ENCODE data around the gene MCC. TPM values are rescaled to one million over a fixed set of nuclear protein-coding genes. Genes with fewer than 3 reads are reported as not detected.
A peak's percentile ranks its signal among the peaks of the same experiment; 100 is the strongest.

MCC gene
- total and polyA plus RNA-seq, 2 donors from 2014 or later = 2.4 to 20.6 TPM

DNA sequence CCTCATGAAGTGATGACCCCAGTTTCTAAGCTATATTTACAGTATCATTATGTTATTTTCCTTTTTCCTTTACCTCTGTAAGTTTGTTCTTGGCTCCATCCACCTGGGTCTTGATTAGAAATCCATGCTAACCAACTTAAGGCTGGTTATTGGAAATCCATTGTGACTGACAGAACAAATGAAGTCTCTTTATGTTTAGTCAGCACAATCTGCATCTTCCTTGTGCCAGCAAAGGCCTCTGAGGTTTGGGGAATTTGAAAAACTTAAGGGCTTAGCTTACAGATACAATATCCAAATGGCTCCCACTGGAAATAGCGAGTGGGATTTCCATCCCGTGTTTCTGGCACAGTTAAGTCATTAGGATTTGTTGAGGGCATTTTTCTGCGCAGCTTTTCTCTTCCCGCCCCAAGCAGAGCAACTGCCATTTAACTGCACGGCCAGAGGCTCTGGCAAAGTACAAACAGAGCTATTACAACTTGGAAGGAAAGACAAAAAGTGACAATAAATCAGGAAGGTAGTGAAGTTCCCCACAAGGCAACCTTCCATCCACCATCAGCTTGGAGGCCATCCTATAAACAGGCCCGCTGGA lies 447.5 kb downstream of the MCC start:
- no peak overlapping the region for H3K9ac ChIP-seq (ENCODE audit: low read length in 3 of 3)
- DNase-seq = peak in 1 of 5 donors; percentile 2
- intact Hi-C loops (cut with DNase I) = no loop called here
- peaks cover 0 to 2% (median 0%) of the 10 kb centered on the region in 3 donors for H3K36me3 ChIP-seq (ENCODE audit: control insufficient read depth in 2 of 3, insufficient read depth in 3 of 3, low read length in 3 of 3)
- no peaks in the 10 kb centered on the region for H3K9me3 ChIP-seq (ENCODE audit: control insufficient read depth in 2 of 3, insufficient read depth in 1 of 3, low read length in 3 of 3)
- no peak for FAIRE-seq
- no peaks in the 10 kb centered on the region for H3K4me1 ChIP-seq (ENCODE audit: control insufficient read depth in 2 of 3, insufficient read depth in 2 of 3, low read depth in 1 of 3, low read length in 3 of 3)
- no peak overlapping the region for H3K27ac ChIP-seq (ENCODE audit: low read depth in 2 of 2, low read length in 2 of 2)
- H3K4me3 ChIP-seq (ENCODE audit: low read length in 3 of 3) = no peak overlapping the region
- TF ChIP-seq, protein P1, sequence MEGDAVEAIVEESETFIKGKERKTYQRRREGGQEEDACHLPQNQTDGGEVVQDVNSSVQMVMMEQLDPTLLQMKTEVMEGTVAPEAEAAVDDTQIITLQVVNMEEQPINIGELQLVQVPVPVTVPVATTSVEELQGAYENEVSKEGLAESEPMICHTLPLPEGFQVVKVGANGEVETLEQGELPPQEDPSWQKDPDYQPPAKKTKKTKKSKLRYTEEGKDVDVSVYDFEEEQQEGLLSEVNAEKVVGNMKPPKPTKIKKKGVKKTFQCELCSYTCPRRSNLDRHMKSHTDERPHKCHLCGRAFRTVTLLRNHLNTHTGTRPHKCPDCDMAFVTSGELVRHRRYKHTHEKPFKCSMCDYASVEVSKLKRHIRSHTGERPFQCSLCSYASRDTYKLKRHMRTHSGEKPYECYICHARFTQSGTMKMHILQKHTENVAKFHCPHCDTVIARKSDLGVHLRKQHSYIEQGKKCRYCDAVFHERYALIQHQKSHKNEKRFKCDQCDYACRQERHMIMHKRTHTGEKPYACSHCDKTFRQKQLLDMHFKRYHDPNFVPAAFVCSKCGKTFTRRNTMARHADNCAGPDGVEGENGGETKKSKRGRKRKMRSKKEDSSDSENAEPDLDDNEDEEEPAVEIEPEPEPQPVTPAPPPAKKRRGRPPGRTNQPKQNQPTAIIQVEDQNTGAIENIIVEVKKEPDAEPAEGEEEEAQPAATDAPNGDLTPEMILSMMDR (IDR thresholded peaks at IDR 0.05; ENCODE audit: borderline replicate concordance, extremely low read depth, insufficient read depth) = no peak
- no peaks in the 10 kb centered on the region for H3K27me3 ChIP-seq (ENCODE audit: control insufficient read depth, insufficient read depth, low read length)

DNA sequence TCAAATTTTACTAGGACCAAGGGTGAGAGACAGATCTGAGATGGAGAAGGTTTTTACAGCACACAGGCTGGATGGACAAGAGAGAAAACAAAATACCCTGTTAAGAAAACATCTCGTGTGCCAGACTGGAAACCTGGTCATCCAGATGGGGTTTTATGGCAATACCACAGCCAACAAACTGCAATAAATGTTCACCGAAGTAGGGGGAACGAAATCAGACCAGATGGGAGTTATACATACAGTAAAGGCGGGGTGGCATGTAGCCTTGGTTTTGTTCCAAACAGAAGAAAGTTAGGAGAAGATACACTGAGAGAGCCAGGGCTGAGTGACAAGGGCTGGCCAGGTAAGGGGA lies 448.3 kb downstream of the MCC start:
- no peaks in the 10 kb centered on the region for H3K4me1 ChIP-seq (ENCODE audit: control insufficient read depth in 2 of 3, insufficient read depth in 2 of 3, low read depth in 1 of 3, low read length in 3 of 3)
- intact Hi-C loops (cut with DNase I) = no loop called here

GRCh38 chr5:113039229-113039933 lies 448.9 kb downstream of the MCC start:
- DNase-seq = no peak
- Histone ChIP-seq H3K9me3 (ENCODE audit: control insufficient read depth in 2 of 3, insufficient read depth in 1 of 3, low read length in 3 of 3) (no peaks in the 10 kb centered on the region), H3K27me3 (ENCODE audit: control insufficient read depth, insufficient read depth, low read length) (no peaks in the 10 kb centered on the region), H3K36me3 (ENCODE audit: control insufficient read depth in 2 of 3, insufficient read depth in 3 of 3, low read length in 3 of 3) (peaks cover 0 to 2% (median 0%) of the 10 kb centered on the region in 3 donors), H3K4me3 (ENCODE audit: low read length in 3 of 3) (no peak overlapping the region), H3K27ac (ENCODE audit: low read depth in 2 of 2, low read length in 2 of 2) (no peak overlapping the region), H3K4me1 (ENCODE audit: control insufficient read depth in 2 of 3, insufficient read depth in 2 of 3, low read depth in 1 of 3, low read length in 3 of 3) (no peaks in the 10 kb centered on the region), H3K9ac (ENCODE audit: low read length in 3 of 3) (no peak overlapping the region)
- TF ChIP-seq, protein P1 (IDR thresholded peaks at IDR 0.05; ENCODE audit: borderline replicate concordance, extremely low read depth, insufficient read depth) = no peak
- FAIRE-seq = no peak
- intact Hi-C loops (cut with DNase I) = no loop called here

More for the DNA sequence above, 448.3 kb downstream of the MCC start:
- DNase-seq (no peak), FAIRE-seq (no peak)
- no peak overlapping the region for H3K4me3 ChIP-seq (ENCODE audit: low read length in 3 of 3)
- H3K9me3 ChIP-seq (ENCODE audit: control insufficient read depth in 2 of 3, insufficient read depth in 1 of 3, low read length in 3 of 3) = no peaks in the 10 kb centered on the region
- H3K27me3 ChIP-seq (ENCODE audit: control insufficient read depth, insufficient read depth, low read length) = no peaks in the 10 kb centered on the region
- no peak overlapping the region for H3K27ac ChIP-seq (ENCODE audit: low read depth in 2 of 2, low read length in 2 of 2)
- no peak overlapping the region for H3K9ac ChIP-seq (ENCODE audit: low read length in 3 of 3)
- TF ChIP-seq, protein P1 (IDR thresholded peaks at IDR 0.05; ENCODE audit: borderline replicate concordance, extremely low read depth, insufficient read depth) = no peak
- peaks cover 0 to 2% (median 0%) of the 10 kb centered on the region in 3 donors for H3K36me3 ChIP-seq (ENCODE audit: control insufficient read depth in 2 of 3, insufficient read depth in 3 of 3, low read length in 3 of 3)

All from kidney (tissue), 14 donors.